Choroid plexus epithelial cell (primary cell): ENCODE results near the gene LRRC37A3.
"Not testable (repeated sequence)": the region's sequence is repeated elsewhere in the genome, so short reads cannot be mapped to it uniquely, and the experiment has no call there.

Experiments used
- DNase-seq: peaks from one replicate; pipeline ENCODE4 v3.0.0-alpha.2; 2010; ENCODE audit warnings: low read depth
- H3K4me3 ChIP-seq: 2 replicates; pipeline ENCODE4 v1.5.1; 2011; ENCODE audit warnings: low read depth, mild to moderate bottlenecking, control low read depth, low read length, moderate library complexity
- CTCF ChIP-seq: conservative IDR thresholded peaks from 2 replicates; pipeline ENCODE4 v1.5.1; 2011; ENCODE audit warnings: low read depth, mild to moderate bottlenecking, control low read depth, inconsistent platforms, low read length, moderate library complexity

Gene LRRC37A3

GRCh38 chr17:64919289-64920025 lies at the start of gene LRRC37A3:
Gene LRRC37A3 (minus strand): TSS chr17:64919478. CDS start chr17:64897257, 22,221 bp downstream.
- peak; percentile 88 for DNase-seq
- TF ChIP-seq CTCF, result peak; percentile 53
- peak within 1 kb of the TSS; percentile 66 for H3K4me3 ChIP-seq

DNA sequence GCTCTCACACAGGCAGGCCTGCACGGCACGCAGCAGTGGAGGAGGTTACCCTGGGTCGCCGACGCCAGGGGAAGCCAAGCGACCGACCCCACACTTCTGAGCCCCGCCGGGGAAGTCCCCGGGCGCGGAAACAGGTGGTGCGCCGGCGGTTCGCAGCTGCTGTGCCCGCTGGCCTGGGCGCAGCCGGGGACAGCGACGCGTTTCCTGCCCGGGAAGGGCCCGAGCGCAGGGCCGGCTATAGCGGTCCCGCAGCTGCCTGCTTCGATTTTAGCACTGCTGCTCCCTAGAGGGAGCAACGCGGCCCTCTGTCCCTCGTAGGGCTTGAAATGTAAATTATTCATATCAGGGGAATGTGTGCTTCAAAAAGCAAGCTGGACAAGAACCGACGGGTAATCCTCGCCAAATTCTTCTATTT lies 46.6 kb upstream of the LRRC37A3 start:
- H3K4me3 ChIP-seq, result peak overlapping the region; percentile 54
- TF ChIP-seq CTCF, result peak; percentile 42
- peak; percentile 62 for DNase-seq

GRCh38 chr17:64965256-64965872 lies 46.1 kb upstream of the LRRC37A3 start:
- peak overlapping the region; percentile 54 for H3K4me3 ChIP-seq
- not testable (repeated sequence) for DNase-seq

- DNase-seq, result no peak
- TF ChIP-seq CTCF, result no peak
- H3K4me3 ChIP-seq, result no peak overlapping the region
These were observed 45.5 kb upstream of the LRRC37A3 start for GRCh38 chr17:64964796-64965195.

DNA sequence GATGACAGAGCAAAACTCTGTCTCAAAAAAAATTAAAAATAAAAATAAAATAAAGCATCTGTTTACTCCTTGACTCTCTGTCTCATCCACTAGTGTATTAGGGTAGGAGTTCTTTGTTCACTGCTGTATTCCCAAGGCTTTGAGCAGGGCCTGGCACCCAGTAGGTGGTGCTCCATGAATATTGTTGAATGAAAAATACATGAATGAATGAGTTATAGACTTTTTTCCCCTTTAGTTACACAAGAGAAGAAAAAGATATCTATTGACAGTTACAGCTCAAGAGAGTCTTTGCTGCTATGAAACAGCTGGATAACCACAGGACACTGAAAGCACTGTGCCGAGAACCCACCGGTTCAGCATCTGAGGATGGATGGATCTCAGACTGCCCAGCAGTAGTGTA lies 44.5 kb upstream of the LRRC37A3 start:
- H3K4me3 ChIP-seq, DNase-seq: not testable (repeated sequence)

DNA sequence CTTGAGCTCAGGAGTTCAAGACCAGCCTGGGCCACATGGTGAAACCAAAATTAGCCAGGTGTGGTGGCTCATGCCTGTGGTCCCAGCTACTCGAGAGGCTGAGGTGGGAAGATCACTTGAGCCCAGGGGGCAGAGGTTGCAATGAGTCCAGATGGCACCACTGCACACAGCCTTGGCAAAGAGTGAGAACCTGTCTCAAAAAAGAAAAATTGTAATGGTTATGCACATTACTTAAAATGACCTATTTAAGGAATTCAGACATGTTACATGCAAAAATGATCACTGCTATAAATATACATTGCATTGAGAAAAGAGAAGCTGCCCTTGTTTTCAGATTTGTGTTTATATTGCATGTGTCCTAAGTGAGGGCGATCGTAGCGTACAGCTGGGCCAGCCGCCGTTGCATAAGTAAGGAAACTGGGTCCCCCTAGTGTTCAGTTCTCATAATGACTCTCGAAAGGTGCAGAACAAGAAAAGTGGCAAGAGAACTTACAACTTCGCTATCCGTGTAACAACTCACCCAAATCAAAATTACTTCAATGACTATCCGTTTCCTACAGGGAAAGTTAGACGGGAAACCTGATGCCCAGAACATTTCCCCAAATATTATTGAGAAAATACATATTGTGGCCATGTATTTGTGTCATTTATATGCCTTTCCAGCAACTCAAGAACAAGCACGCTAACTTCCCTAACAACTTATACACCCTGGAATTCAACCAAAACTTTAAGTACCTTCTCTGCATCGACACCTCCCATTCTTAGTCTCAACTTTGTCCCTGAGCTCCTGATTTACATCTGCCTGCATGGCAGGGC lies 42.5 kb upstream of the LRRC37A3 start:
- TF ChIP-seq CTCF, result peak; percentile 60
- not testable (repeated sequence) for H3K4me3 ChIP-seq
- peak; percentile 68 for DNase-seq

GRCh38 chr17:64951877-64952276 lies 32.6 kb upstream of the LRRC37A3 start:
- no peak for TF ChIP-seq CTCF
- H3K4me3 ChIP-seq, result no peak overlapping the region
- no peak for DNase-seq
